ENCODE measurements around the gene UBE2G2.

GRCh38 chr21:44736291-44737004 lies 65.2 kb downstream of the UBE2G2 start:
- TF ChIP-seq CTCF (IDR thresholded peaks at IDR 0.05; ENCODE audit: low read depth, low read length), result no peak
- no peak for TF ChIP-seq POLR2A (IDR thresholded peaks at IDR 0.05; ENCODE audit: extremely low read depth, insufficient read length)
- TF ChIP-seq MYC (IDR thresholded peaks at IDR 0.05; ENCODE audit: low read depth, low read length), result no peak
- TF ChIP-seq MAX (IDR thresholded peaks at IDR 0.05; ENCODE audit: low read depth, low read length), result no peak

Measured in NB4 (cell line).